Osteocyte (in vitro differentiated cells): ENCODE measurements around the gene GPR26. TPM values are rescaled to one million over a fixed set of nuclear protein-coding genes. Genes with fewer than 3 reads are reported as not detected.

Experiments
- DNase-seq: peaks from one replicate; pipeline ENCODE4 v3.0.0; 2021; ENCODE audit warnings: mixed read lengths; ENCODE audit not compliant: unreplicated experiment; ENCODE audit errors: extremely low spot score
- H3K27ac Mint-ChIP-seq: one replicate; pipeline ENCODE4 v1.8.0; 2021; ENCODE audit warnings: mild to moderate bottlenecking, mixed read lengths; ENCODE audit not compliant: unreplicated experiment
- H3K27me3 Mint-ChIP-seq: one replicate; pipeline ENCODE4 v1.8.0; 2021; ENCODE audit warnings: mixed read lengths; ENCODE audit not compliant: unreplicated experiment
- H3K36me3 Mint-ChIP-seq: one replicate; pipeline ENCODE4 v1.8.0; 2021; ENCODE audit warnings: mixed read lengths; ENCODE audit not compliant: unreplicated experiment
- H3K4me1 Mint-ChIP-seq: one replicate; pipeline ENCODE4 v1.8.0; 2021; ENCODE audit warnings: mixed read lengths; ENCODE audit not compliant: unreplicated experiment
- H3K4me3 Mint-ChIP-seq: one replicate; pipeline ENCODE4 v1.8.0; 2021; ENCODE audit warnings: mild to moderate bottlenecking, moderate library complexity, mixed read lengths; ENCODE audit not compliant: unreplicated experiment
- H3K9me3 Mint-ChIP-seq: one replicate; pipeline ENCODE4 v1.8.0; 2021; ENCODE audit warnings: mixed read lengths; ENCODE audit not compliant: unreplicated experiment
- total RNA-seq: library from RNA; stranded (reverse); gene quantifications from 2 replicates; pipeline ENCODE4 v1.2.1, GENCODE V29; 2021
- TF ChIP-seq, protein P1 (sequence below): fragments of 200-600 bp; sonication (generic); IDR thresholded peaks from 2 replicates; pipeline ENCODE4 v1.5.0; 2021; ENCODE audit warnings: antibody characterized with exemption, mild to moderate bottlenecking, moderate library complexity

Gene GPR26
- total RNA-seq, 1 donor from 2014 or later: not detected

GRCh38 chr10:123687758-123688157, 21.6 kb downstream of the GPR26 start:
- H3K36me3 Mint-ChIP-seq: no peaks in the 10 kb centered on the region
- TF ChIP-seq, protein P1, sequence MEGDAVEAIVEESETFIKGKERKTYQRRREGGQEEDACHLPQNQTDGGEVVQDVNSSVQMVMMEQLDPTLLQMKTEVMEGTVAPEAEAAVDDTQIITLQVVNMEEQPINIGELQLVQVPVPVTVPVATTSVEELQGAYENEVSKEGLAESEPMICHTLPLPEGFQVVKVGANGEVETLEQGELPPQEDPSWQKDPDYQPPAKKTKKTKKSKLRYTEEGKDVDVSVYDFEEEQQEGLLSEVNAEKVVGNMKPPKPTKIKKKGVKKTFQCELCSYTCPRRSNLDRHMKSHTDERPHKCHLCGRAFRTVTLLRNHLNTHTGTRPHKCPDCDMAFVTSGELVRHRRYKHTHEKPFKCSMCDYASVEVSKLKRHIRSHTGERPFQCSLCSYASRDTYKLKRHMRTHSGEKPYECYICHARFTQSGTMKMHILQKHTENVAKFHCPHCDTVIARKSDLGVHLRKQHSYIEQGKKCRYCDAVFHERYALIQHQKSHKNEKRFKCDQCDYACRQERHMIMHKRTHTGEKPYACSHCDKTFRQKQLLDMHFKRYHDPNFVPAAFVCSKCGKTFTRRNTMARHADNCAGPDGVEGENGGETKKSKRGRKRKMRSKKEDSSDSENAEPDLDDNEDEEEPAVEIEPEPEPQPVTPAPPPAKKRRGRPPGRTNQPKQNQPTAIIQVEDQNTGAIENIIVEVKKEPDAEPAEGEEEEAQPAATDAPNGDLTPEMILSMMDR: no peak
- peaks cover 1% of the 10 kb centered on the region for H3K9me3 Mint-ChIP-seq
- H3K4me1 Mint-ChIP-seq: no peaks in the 10 kb centered on the region
- H3K27ac Mint-ChIP-seq: no peak overlapping the region
- no peaks in the 10 kb centered on the region for H3K27me3 Mint-ChIP-seq
- no peak overlapping the region for H3K4me3 Mint-ChIP-seq
- DNase-seq: no peak

DNA sequence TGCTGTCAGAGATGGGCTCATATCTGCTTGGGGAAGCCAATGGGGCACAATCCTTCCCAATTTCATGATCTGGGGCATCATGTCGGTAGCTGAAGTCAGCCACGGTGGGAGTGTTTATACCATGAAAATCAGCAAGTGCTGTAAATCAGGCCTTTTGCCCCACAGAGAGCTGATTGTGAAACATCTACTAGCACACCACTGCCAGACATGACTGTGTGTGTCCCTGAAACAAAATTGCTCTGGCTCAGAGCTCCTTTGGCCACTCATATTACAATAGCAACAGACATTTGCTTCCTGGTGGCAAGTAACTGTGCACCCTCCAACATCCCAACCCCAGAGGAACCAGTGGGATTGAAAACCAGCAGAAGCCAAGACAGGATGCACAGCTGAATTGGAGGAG, 23.7 kb downstream of the GPR26 start:
- DNase-seq: no peak
- no peaks in the 10 kb centered on the region for H3K9me3 Mint-ChIP-seq
- no peaks in the 10 kb centered on the region for H3K36me3 Mint-ChIP-seq
- no peaks in the 10 kb centered on the region for H3K27me3 Mint-ChIP-seq
- no peak overlapping the region for H3K4me3 Mint-ChIP-seq
- H3K27ac Mint-ChIP-seq: no peak overlapping the region
- no peaks in the 10 kb centered on the region for H3K4me1 Mint-ChIP-seq
- TF ChIP-seq, protein P1: no peak

DNA sequence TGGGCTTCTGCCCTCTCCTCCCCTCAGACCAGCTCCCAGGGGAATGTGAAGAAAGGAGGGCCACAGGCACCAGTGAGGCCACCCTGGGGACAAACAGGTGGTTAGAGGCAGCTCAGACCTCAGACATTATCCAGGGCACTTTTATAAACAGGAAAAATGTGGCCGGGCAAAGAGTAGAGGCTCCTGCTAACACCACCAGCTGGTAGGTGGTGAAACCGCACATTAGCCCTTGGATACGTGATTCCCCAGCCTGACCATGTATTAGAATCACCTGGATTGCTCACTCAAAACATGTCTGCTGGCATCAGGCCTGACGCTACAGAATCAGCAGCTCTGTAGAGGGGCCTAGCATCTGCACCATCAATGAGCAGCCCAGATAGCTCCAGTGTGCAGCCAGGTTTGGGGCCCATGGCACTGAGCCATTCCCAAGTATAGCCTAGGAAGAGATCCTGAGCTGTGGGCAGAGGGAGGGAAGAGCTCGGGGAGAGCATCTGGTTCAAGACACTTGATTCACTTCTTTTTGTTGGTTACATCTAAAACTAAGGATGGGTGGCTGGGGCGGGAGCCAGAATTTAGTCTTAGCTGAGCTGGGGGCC, 37.1 kb downstream of the GPR26 start:
- no peak for DNase-seq
- TF ChIP-seq, protein P1: no peak
- H3K36me3 Mint-ChIP-seq: no peaks in the 10 kb centered on the region
- H3K4me3 Mint-ChIP-seq: no peak overlapping the region
- no peaks in the 10 kb centered on the region for H3K27me3 Mint-ChIP-seq
- no peaks in the 10 kb centered on the region for H3K4me1 Mint-ChIP-seq
- no peak overlapping the region for H3K27ac Mint-ChIP-seq
- H3K9me3 Mint-ChIP-seq: peaks cover 3% of the 10 kb centered on the region

GRCh38 chr10:123704076-123704475, 37.9 kb downstream of the GPR26 start:
- DNase-seq: no peak
- H3K4me3 Mint-ChIP-seq: no peak overlapping the region
- H3K4me1 Mint-ChIP-seq: no peaks in the 10 kb centered on the region
- TF ChIP-seq, protein P1: no peak
- peaks cover 3% of the 10 kb centered on the region for H3K9me3 Mint-ChIP-seq
- H3K27ac Mint-ChIP-seq: no peak overlapping the region
- H3K36me3 Mint-ChIP-seq: no peaks in the 10 kb centered on the region
- H3K27me3 Mint-ChIP-seq: no peaks in the 10 kb centered on the region

DNA sequence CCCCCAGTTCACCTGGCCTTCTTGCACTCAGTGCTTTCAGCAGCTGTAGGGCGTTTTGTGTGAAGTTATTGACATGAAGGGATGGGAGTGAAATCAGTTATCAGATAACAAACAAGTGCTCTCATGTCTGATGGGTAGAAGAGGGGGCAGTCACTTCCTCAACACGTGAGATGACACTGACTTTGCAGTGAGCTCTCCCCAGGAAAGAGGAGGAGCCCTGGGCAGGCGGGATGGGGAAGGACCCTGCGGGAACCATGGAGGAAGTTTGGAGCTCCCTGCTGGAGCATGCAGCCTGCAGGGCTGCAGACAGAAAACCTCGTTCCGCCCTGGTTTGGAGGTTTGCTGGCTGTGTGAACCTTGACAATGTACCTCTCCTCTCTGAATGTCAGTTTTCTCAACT, 38.7 kb downstream of the GPR26 start:
- TF ChIP-seq, protein P1: no peak
- Mint-ChIP-seq H3K27ac (no peak overlapping the region), H3K4me1 (no peaks in the 10 kb centered on the region), H3K4me3 (no peak overlapping the region), H3K27me3 (no peaks in the 10 kb centered on the region), H3K36me3 (no peaks in the 10 kb centered on the region), H3K9me3 (peaks cover 3% of the 10 kb centered on the region)
- DNase-seq: no peak
